ENCODE measurements around the gene SLC23A2. TPM values are rescaled to one million over a fixed set of nuclear protein-coding genes. Genes with fewer than 3 reads are reported as not detected.
"Not testable (repeated sequence)": the region's sequence is repeated elsewhere in the genome, so short reads cannot be mapped to it uniquely, and the experiment has no call there.

The SLC23A2 gene
- total RNA-seq, 4 donors from 2014 or later = 2.6 to 3.6 (median 3.1) TPM

- H3K4me1 ChIP-seq = no peaks in the 10 kb centered on the region
- H3K36me3 ChIP-seq = no peaks in the 10 kb centered on the region
- TF ChIP-seq CTCF (IDR thresholded peaks at IDR 0.05 in 4 of 5, conservative IDR thresholded peaks at IDR 0.05 in 1 of 5) (no peak), POLR2A (IDR thresholded peaks at IDR 0.05) (no peak)
- no peak overlapping the region for H3K27ac ChIP-seq
- intact Hi-C loops (cut with DNase I; ENCODE audit: low total_unique reads) (no loop called here), in situ Hi-C loops (cut with MboI; ENCODE audit: low sequenced_read_pairs in 4 of 4) (no loop called here)
- H3K9me3 ChIP-seq = no peaks in the 10 kb centered on the region
- ATAC-seq = no peak
- no peak overlapping the region for H3K4me3 ChIP-seq
- H3K27me3 ChIP-seq = no peaks in the 10 kb centered on the region
- DNase-seq = no peak
Measured at GRCh38 chr20:4880051-4880450, 121.3 kb downstream of the SLC23A2 start.

GRCh38 chr20:4878099-4878498 lies 123.2 kb downstream of the SLC23A2 start:
- in situ Hi-C loops (cut with MboI; ENCODE audit: low sequenced_read_pairs in 4 of 4); DNase-seq; H3K4me3 ChIP-seq; ATAC-seq; intact Hi-C loops (cut with DNase I; ENCODE audit: low total_unique reads); H3K4me1 ChIP-seq; H3K27me3 ChIP-seq; H3K9me3 ChIP-seq; H3K27ac ChIP-seq: not testable (repeated sequence)
- peaks cover 0 to 10% of the 10 kb centered on the region in 2 donors for H3K36me3 ChIP-seq

- H3K4me3 ChIP-seq = no peak overlapping the region
- H3K36me3 ChIP-seq = peaks cover 0 to 17% of the 10 kb centered on the region in 2 donors
- in situ Hi-C loops (cut with MboI; ENCODE audit: low sequenced_read_pairs in 4 of 4) (no loop called here), intact Hi-C loops (cut with DNase I; ENCODE audit: low total_unique reads) (no loop called here)
- no peak overlapping the region for H3K27ac ChIP-seq
- ATAC-seq = no peak
- TF ChIP-seq CTCF (IDR thresholded peaks at IDR 0.05 in 4 of 5, conservative IDR thresholded peaks at IDR 0.05 in 1 of 5) (no peak), POLR2A (IDR thresholded peaks at IDR 0.05) (no peak)
- DNase-seq = no peak
- H3K4me1 ChIP-seq = no peaks in the 10 kb centered on the region
- H3K27me3 ChIP-seq = no peaks in the 10 kb centered on the region
- no peaks in the 10 kb centered on the region for H3K9me3 ChIP-seq
Measured at GRCh38 chr20:4876731-4877130, 124.6 kb downstream of the SLC23A2 start.

GRCh38 chr20:4876301-4876700 lies 125.0 kb downstream of the SLC23A2 start:
- no peaks in the 10 kb centered on the region for H3K27me3 ChIP-seq
- DNase-seq (no peak), ATAC-seq (no peak)
- H3K4me1 ChIP-seq = no peaks in the 10 kb centered on the region
- H3K9me3 ChIP-seq = no peaks in the 10 kb centered on the region
- in situ Hi-C loops (cut with MboI; ENCODE audit: low sequenced_read_pairs in 4 of 4) = no loop called here
- no peak overlapping the region for H3K27ac ChIP-seq
- H3K36me3 ChIP-seq = peaks cover 0 to 17% of the 10 kb centered on the region in 2 donors
- intact Hi-C loops (cut with DNase I; ENCODE audit: low total_unique reads) = no loop called here
- H3K4me3 ChIP-seq = no peak overlapping the region
- TF ChIP-seq CTCF (IDR thresholded peaks at IDR 0.05 in 4 of 5, conservative IDR thresholded peaks at IDR 0.05 in 1 of 5) = no peak
- TF ChIP-seq POLR2A (IDR thresholded peaks at IDR 0.05) = no peak

- H3K4me3 ChIP-seq = no peak overlapping the region
- no peaks in the 10 kb centered on the region for H3K27me3 ChIP-seq
- no peaks in the 10 kb centered on the region for H3K9me3 ChIP-seq
- ATAC-seq = no peak
- H3K27ac ChIP-seq = no peak overlapping the region
- DNase-seq = no peak
- intact Hi-C loops (cut with DNase I; ENCODE audit: low total_unique reads) = no loop called here
- in situ Hi-C loops (cut with MboI; ENCODE audit: low sequenced_read_pairs in 4 of 4) = no loop called here
- no peaks in the 10 kb centered on the region for H3K4me1 ChIP-seq
- no peak for TF ChIP-seq CTCF (IDR thresholded peaks at IDR 0.05 in 4 of 5, conservative IDR thresholded peaks at IDR 0.05 in 1 of 5)
- TF ChIP-seq POLR2A (IDR thresholded peaks at IDR 0.05) = no peak
- peaks cover 0 to 17% of the 10 kb centered on the region in 2 donors for H3K36me3 ChIP-seq
Measured at GRCh38 chr20:4875578-4876067, 125.7 kb downstream of the SLC23A2 start.
